OCI-LY7 (cell line): ENCODE data around the gene MYLK.

ENCODE experiments used
- CTCF ChIP-seq: fragments of 200-600 bp; sonication (generic); conservative IDR thresholded peaks from 2 replicates; pipeline ENCODE4 v1.5.1; 2014; ENCODE audit warnings: mild to moderate bottlenecking, antibody characterized with exemption, low read length, moderate library complexity, mixed read lengths
- EZH2phosphoT487 ChIP-seq: fragments of 200-600 bp; sonication (generic); IDR thresholded peaks from 2 replicates; pipeline ENCODE4 v1.6.1; 2018; ENCODE audit warnings: low read depth, borderline replicate concordance, mild to moderate bottlenecking, mixed run types, antibody characterized with exemption, low read length, moderate library complexity, mixed read lengths

GRCh38 chr3:123682781-123683504 is 201.2 kb downstream of the MYLK start:
- TF ChIP-seq CTCF (no peak), EZH2phosphoT487 (no peak)
